ACHN (cell line): ENCODE data around the gene AP2A2.

Experiments used
- DNase-seq: peaks from one replicate; pipeline ENCODE4 v3.0.0-alpha.2; 2015
- in situ Hi-C: cut with HindIII; loops from 2 replicates; pipeline ENCODE4 v1.10.0; 2017; ENCODE audit warnings: low sequenced_read_pairs, low pct_ligation_motif_present, low pct_unique_long_range_greater_than_20kb

Gene AP2A2

GRCh38 chr11:897253-898142 lies 28.2 kb upstream of the AP2A2 start:
- in situ Hi-C loops: no loop called here
- DNase-seq: no peak

GRCh38 chr11:898143-898511 lies 27.5 kb upstream of the AP2A2 start:
- in situ Hi-C loops: no loop called here
- DNase-seq: peak; percentile 49

- in situ Hi-C loops: no loop called here
- DNase-seq: peak; percentile 37
Observed at GRCh38 chr11:898540-899190, 27.0 kb upstream of the AP2A2 start.

- in situ Hi-C loops: no loop called here
- no peak for DNase-seq
Observed at GRCh38 chr11:899724-900123, 25.9 kb upstream of the AP2A2 start.

- in situ Hi-C loops: no loop called here
Observed at GRCh38 chr11:900545-900944, 25.1 kb upstream of the AP2A2 start.

GRCh38 chr11:901452-902061 lies 24.1 kb upstream of the AP2A2 start:
- in situ Hi-C loops: no loop called here
- no peak for DNase-seq

More at GRCh38 chr11:900545-900944, 25.1 kb upstream of the AP2A2 start:
- DNase-seq: no peak

GRCh38 chr11:904380-904779 lies 21.3 kb upstream of the AP2A2 start:
- in situ Hi-C loops: no loop called here
- DNase-seq: no peak

- no peak for DNase-seq
- in situ Hi-C loops: no loop called here
Observed at GRCh38 chr11:905952-906351, 19.7 kb upstream of the AP2A2 start.

GRCh38 chr11:907668-908067 lies 18.0 kb upstream of the AP2A2 start:
- in situ Hi-C loops: no loop called here

GRCh38 chr11:908273-908672 lies 17.4 kb upstream of the AP2A2 start:
- no peak for DNase-seq
- in situ Hi-C loops: no loop called here

More at GRCh38 chr11:907668-908067, 18.0 kb upstream of the AP2A2 start:
- DNase-seq: no peak

- in situ Hi-C loops: no loop called here
- no peak for DNase-seq
Observed at GRCh38 chr11:909406-909805, 16.3 kb upstream of the AP2A2 start.

GRCh38 chr11:910044-910588 lies 15.6 kb upstream of the AP2A2 start:
- no peak for DNase-seq
- in situ Hi-C loops: no loop called here

- in situ Hi-C loops: no loop called here
- peak; percentile 81 for DNase-seq
Observed at GRCh38 chr11:910589-911030, 15.1 kb upstream of the AP2A2 start, which contains the start of gene CHID1. Gene CHID1 (minus strand): TSS chr11:910810. CDS start chr11:904816, 5,994 bp downstream.

- in situ Hi-C loops: no loop called here
- DNase-seq: peak; percentile 72
Observed at GRCh38 chr11:911031-911889, 14.4 kb upstream of the AP2A2 start.

GRCh38 chr11:911890-912219 lies 13.8 kb upstream of the AP2A2 start:
- DNase-seq: no peak
- in situ Hi-C loops: no loop called here

- DNase-seq: no peak
- in situ Hi-C loops: no loop called here
Observed at GRCh38 chr11:912266-912665, 13.4 kb upstream of the AP2A2 start.

GRCh38 chr11:913043-913442 lies 12.6 kb upstream of the AP2A2 start:
- in situ Hi-C loops: no loop called here
- no peak for DNase-seq

GRCh38 chr11:914204-914603 lies 11.5 kb upstream of the AP2A2 start:
- in situ Hi-C loops: no loop called here
- no peak for DNase-seq
